ENCODE measurements around the gene ADM2.

The ADM2 gene

DNA sequence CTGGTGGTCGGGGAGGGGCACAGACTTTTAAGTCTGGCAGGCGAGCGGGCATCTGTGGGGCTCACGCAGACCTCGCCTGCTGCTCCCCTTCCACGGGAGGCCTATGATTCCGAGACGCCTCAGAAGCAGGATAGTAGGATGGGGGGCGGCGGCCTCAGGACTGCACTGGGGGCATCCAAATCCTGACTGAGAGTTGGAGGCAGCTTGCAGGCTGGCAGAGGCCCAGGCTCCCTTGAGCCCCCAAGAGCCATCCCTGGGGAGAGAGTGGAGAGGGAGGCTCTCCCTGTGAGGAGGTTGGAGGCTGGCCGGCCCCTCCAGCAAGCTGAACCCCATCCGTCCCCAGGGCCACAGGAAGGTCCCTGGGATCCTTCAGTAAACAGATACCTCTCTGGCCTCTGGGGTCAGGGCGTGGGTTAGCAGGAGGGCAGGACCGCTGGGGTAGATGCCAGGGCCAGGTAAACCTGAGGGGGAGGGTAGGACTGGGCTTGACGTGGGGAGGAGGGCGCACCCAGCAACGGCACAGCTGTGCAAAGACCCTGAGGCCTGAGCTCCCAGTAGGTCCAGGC lies 39.8 kb upstream of the ADM2 start:
- Mint-ChIP-seq H3K27ac (no peak overlapping the region), H3K36me3 (no peaks in the 10 kb centered on the region), H3K4me3 (no peak overlapping the region), H3K9me3 (ENCODE audit: low read depth) (no peaks in the 10 kb centered on the region), H3K4me1 (ENCODE audit: low read depth) (peaks cover 20% of the 10 kb centered on the region), H3K27me3 (no peaks in the 10 kb centered on the region)

DNA sequence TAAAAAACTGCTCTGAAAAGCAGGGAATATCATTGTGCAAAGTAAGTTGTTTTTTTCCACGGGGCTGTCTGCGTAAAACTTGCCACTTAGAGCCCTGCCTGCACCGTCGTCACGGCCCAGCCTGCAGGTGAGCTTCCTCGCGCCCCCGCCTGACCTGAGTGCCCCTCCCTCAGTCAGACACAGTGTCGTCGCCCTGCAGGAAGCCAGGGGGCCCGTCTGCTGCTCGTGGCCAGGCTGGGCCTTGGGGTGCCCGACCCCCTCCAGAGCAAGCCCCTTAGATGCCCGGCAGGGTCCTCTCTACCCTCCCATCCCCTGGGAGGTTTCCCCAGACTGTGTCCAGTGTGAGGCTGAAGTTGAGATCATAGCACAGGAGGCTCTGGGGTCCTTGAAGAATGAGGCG lies 38.1 kb upstream of the ADM2 start:
- Mint-ChIP-seq H3K9me3 (ENCODE audit: low read depth) (no peaks in the 10 kb centered on the region), H3K36me3 (no peaks in the 10 kb centered on the region), H3K27ac (peak overlapping the region; percentile 85), H3K4me1 (ENCODE audit: low read depth) (peaks cover 20% of the 10 kb centered on the region), H3K27me3 (no peaks in the 10 kb centered on the region), H3K4me3 (no peak overlapping the region)

DNA sequence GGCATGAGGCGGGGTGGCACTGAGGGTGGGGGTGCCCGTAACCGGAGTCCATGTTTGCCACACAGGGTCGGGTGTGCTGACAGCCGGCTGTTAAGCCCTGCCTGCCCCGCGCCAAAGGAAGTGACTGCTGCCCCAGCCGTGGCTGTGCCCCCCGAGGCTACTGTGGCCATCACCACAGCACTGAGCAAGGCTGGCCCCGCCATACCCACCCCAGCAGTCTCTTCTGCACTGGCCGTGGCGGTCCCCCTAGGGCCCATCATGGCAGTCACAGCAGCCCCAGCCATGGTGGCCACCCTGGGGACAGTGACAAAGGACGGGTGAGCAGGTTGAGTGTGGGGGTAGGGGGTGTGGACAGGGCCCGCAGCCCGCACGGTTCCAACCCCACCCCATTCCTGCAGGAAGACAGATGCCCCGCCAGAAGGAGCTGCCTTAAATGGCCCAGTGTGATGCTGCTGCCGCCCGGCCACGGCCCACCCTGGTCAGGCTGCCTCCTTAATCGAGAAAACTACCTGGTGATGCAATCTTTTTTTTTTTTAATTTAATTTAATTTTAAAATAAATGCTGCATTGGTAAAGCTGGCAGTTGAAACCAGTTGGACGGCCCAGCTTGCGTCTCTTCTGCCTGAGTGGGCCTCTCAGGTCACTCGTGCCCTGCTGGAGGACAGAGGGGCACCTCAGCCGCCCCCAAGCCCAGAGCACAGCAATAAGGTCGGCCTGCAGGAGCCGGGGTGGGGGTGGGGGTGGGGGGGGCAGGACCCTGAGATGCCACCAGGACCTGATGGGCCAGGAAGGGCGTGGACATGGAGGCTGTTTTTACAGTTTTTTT lies 37.3 kb upstream of the ADM2 start:
- H3K27ac Mint-ChIP-seq: no peak overlapping the region
- no peaks in the 10 kb centered on the region for H3K36me3 Mint-ChIP-seq
- H3K4me1 Mint-ChIP-seq (ENCODE audit: low read depth): peaks cover 22% of the 10 kb centered on the region
- H3K27me3 Mint-ChIP-seq: no peaks in the 10 kb centered on the region
- H3K4me3 Mint-ChIP-seq: no peak overlapping the region
- H3K9me3 Mint-ChIP-seq (ENCODE audit: low read depth): no peaks in the 10 kb centered on the region

DNA sequence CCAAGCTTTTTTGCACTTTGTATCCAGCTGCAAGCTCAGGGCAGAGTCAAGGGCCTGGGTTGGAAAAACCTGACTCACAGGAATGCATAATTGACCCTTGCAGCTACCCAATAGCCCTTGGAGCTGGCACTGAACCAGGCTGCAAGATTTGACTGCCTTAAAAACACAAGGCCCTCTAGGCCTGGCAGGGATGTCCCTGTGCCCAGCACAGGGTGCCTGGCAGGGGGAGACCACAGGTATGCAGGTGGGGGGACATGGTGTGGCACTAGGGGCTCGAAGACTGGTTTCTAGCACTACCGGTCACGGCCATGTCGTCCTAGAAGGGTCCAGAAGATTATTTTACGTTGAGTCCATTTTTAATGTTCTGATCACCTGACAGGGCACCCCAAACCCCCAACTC lies 36.7 kb upstream of the ADM2 start:
- Mint-ChIP-seq H3K4me3 (peak overlapping the region; percentile 7), H3K9me3 (ENCODE audit: low read depth) (no peaks in the 10 kb centered on the region), H3K36me3 (no peaks in the 10 kb centered on the region), H3K27me3 (no peaks in the 10 kb centered on the region), H3K4me1 (ENCODE audit: low read depth) (peaks cover 24% of the 10 kb centered on the region), H3K27ac (peak overlapping the region; percentile 81)

DNA sequence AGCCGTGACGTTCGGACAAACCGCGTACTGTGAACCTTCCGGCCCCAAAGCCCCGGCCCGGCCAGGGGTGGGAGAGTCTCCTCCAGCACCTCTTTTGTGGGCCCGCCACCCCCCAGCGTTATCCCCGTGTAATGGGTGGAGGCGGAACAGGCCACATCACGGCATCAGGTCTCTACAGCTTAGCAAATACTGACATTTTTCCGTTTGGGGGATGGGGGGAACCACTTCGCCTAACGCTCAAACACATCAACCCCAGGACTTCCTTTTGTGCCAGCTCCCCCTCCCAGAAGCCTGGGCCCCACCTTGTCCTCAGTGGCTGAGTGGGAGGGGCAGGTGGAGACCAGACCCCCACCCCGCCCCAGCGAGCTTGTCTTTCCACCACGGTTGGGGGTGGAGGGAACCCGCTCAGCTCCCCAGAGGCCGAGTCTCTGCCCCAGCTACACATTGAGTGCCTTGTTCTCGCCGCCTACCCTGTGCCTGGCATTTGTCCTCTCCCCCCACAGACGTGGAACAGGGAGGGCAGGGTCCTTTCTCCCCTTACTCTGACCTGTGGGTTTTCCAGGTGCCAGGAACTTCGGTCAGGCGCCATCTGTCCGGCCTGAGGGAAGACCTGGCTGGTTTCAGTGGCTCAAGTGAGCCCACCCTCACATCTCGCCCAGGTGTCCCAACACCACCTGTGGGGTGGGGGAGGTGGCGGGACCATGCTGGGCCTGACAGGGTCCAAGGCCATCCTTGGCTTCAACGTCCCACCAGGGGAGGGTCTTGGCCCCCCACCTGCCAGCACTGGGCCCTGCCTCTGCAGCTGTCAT lies 36.1 kb upstream of the ADM2 start:
- H3K9me3 Mint-ChIP-seq (ENCODE audit: low read depth): no peaks in the 10 kb centered on the region
- no peaks in the 10 kb centered on the region for H3K36me3 Mint-ChIP-seq
- peak overlapping the region; percentile 46 for H3K4me3 Mint-ChIP-seq
- H3K27me3 Mint-ChIP-seq: no peaks in the 10 kb centered on the region
- peaks cover 27% of the 10 kb centered on the region for H3K4me1 Mint-ChIP-seq (ENCODE audit: low read depth)
- peak overlapping the region; percentile 81 for H3K27ac Mint-ChIP-seq

DNA sequence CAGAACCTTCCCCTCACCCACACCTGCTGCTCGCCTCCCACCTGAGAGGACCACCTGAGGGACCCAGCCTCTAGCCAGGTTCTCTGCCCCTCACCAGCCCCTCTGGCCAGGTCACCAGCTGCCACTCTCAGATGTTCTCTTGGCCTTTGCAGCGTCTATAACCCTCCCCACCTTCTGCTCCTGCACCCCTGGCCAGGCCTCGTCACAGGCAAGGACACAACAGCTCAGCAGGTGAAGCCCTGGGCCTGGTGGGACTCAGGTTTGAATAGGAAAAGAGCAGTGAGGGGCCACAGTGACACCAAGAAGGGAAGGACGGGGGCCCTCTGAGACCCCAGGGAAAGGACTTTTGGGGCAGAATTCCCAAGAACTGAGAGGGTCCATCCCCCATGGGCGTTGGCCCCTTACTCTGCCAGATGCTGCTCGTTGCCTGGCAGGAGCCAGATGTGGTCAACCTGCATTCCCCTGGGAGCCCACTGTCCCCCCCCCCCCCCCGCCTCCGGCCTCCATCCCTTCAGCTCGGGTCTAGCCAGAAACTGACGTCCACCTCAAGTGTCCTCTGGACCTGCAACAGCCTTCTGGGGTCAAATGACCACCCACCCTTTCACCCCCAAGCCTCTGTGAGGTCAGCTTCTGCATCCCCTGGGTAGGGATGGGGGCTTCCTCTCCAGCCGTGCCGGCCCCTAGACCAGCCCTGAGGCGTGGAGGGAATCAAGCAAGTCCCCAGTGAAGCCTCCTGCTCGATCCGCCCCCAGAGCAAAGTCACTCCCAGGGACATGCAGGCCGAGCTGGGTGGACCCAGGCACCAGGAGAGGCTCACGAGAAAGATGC lies 35.2 kb upstream of the ADM2 start:
- Mint-ChIP-seq H3K9me3 (ENCODE audit: low read depth) (no peaks in the 10 kb centered on the region), H3K4me1 (ENCODE audit: low read depth) (peaks cover 29% of the 10 kb centered on the region), H3K4me3 (no peak overlapping the region), H3K27ac (peak overlapping the region; percentile 81), H3K27me3 (no peaks in the 10 kb centered on the region), H3K36me3 (peaks cover 2% of the 10 kb centered on the region)

DNA sequence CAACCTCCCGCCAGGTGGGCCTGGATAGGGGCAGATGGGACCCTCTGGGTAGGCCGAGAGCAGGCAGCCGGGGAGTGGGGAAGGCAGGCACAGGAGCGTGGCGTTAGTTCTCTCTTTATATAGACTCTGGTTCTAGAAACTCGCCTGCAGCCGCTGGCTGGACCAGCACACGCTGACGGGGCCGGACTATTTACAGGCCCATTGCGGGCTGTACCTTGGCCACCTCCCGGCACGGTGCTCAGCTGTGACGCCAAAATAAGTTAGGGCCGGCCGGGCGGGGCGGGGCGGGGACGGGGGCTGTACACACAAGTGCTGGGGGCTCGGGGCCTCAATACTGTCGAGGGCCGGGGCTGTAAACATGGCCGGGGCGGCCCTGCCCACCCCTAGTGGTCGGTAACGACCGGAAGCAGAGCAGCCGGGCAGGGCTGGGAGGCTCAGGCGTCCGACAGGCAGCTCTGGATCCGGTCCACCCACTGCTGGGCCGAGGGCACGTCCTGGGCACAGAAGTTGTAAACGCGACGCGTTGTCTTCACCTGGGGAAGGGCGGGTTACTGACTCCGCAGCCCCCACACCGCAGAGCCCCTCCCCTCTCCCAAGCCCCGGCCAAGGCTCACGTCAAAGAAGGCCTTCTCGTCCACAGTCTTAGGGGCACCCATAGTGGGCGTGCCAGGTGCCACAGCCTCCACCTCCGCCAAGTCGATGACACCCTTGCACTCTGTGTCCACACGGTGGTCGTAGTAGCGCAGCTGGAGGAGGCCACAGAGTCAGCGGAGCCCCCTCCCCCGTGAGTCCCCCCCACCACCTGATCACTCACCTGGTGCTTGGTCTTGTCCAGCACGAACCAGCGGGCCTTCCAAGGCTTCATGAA lies 34.4 kb upstream of the ADM2 start:
- Mint-ChIP-seq H3K36me3 (peaks cover 2% of the 10 kb centered on the region), H3K27ac (no peak overlapping the region), H3K4me3 (no peak overlapping the region), H3K27me3 (no peaks in the 10 kb centered on the region), H3K9me3 (ENCODE audit: low read depth) (no peaks in the 10 kb centered on the region), H3K4me1 (ENCODE audit: low read depth) (peaks cover 33% of the 10 kb centered on the region)

DNA sequence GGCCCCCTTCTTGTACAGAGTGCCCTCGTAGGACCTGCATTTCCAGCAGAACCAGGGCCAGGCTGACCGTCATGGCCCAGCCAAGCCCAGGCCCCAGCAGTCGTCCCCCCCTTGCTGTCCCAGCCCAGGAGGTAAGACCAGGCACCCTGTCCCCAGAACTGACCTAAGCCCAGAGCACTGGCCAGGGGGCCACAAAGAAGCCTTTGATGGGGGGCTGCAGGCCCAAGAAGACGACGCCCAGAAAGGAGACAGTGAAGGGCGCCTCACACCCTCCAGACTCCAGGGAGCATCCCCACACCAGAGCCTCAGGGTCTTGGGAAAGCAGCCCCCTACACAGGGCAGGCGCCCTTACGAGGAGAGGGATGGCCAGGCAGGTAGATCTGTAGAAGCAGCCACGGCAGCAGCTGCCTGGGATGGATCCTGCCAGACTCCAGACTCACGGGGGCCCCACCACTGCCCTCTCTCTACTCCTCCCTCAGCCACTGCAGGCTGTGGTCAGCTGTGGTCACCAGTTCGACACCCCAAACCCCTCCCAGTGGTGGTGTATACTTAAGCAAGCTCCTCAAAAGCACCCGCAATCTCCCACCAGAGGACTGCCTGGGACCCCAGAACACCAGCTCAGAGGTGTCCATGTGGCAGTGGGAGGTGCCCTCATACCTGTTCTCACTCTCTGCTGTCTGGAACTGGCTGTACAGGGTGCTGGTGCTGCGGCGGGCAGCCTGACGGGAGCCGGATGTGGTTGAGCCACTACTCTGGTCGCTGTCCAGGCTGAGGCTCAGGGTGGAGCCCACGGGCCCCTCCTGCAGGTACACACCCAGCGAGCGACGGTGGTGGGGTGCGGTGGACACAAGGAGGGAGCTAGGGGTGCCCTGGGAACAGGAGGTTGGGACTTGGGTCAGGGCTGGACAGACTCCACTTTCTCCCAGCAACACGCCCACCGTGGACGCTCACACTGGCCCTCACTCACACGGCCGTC lies 33.5 kb upstream of the ADM2 start:
- Mint-ChIP-seq H3K27ac (no peak overlapping the region), H3K4me1 (ENCODE audit: low read depth) (peaks cover 36% of the 10 kb centered on the region), H3K36me3 (peaks cover 5% of the 10 kb centered on the region), H3K9me3 (ENCODE audit: low read depth) (no peaks in the 10 kb centered on the region), H3K27me3 (no peaks in the 10 kb centered on the region), H3K4me3 (no peak overlapping the region)

DNA sequence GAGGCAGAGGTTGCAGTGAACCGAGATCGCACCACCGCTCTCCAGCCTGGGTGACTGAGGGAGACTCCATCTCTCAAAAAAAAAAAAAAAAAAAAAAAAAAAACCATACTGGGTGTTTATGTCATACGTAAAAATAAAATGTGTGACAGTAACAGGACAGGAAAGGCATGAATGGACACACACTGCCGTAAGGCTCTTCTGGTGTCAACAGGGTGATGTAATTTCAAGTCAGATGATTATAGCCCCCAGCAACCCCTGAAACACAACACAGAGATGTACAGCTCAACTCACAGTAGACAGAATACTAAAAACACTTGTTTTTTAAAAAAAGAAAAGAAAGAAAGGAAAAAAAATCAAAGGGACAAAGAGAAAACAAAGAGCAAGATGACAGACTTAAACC lies 28.7 kb upstream of the ADM2 start:
- peaks cover 5% of the 10 kb centered on the region for H3K36me3 Mint-ChIP-seq
- H3K27me3 Mint-ChIP-seq: no peaks in the 10 kb centered on the region
- H3K27ac Mint-ChIP-seq: peak overlapping the region; percentile 78
- H3K9me3 Mint-ChIP-seq (ENCODE audit: low read depth): no peaks in the 10 kb centered on the region
- peaks cover 21% of the 10 kb centered on the region for H3K4me1 Mint-ChIP-seq (ENCODE audit: low read depth)
- no peak overlapping the region for H3K4me3 Mint-ChIP-seq

DNA sequence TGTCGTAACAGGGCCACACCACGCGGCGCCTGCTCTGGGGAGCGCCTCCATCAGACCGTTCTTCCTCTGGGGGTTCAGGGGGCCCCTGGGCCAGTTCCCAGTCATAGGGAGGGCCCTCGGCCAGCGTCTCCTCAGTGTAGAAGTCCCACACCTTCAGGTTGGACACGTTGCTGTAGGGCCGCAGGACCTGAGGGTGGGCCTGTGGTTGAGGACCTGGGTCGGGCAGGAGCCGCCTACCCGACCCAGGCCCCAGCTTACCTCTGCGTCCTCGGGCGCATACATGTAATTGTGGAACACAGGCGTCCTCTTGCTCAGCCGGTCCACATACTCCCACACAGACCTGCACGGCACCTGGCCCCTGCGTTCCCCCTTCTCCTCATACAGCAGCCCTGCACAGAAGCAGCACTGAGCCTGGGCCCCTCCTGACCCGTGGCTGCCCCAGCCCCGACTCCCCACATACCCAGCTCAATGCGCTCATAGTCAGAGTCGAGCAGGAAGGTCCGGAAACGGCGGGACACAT lies 26.7 kb upstream of the ADM2 start:
- H3K4me3 Mint-ChIP-seq: no peak overlapping the region
- H3K27ac Mint-ChIP-seq: no peak overlapping the region
- no peaks in the 10 kb centered on the region for H3K9me3 Mint-ChIP-seq (ENCODE audit: low read depth)
- H3K27me3 Mint-ChIP-seq: no peaks in the 10 kb centered on the region
- H3K36me3 Mint-ChIP-seq: peaks cover 5% of the 10 kb centered on the region
- H3K4me1 Mint-ChIP-seq (ENCODE audit: low read depth): peaks cover 18% of the 10 kb centered on the region

DNA sequence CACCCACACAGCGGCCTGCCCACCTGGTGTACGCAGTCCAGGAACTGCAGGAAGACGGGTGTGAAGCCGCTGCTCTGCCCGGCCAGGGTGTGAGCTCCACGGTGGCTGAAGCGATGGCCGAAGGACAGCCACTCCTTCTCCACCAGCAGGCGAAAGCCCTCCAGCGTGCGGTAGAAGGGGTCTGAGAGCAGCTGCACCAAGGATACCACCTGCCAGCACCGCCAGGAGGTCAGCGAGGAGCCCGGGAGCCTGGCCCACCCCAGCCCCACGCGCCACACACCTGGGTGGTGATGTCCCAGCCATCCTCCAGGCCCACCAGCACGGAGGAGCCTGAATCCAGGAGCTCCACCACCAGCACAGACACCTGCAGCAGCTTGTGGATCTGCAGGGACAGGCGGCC lies 26.1 kb upstream of the ADM2 start:
- peaks cover 15% of the 10 kb centered on the region for H3K4me1 Mint-ChIP-seq (ENCODE audit: low read depth)
- no peaks in the 10 kb centered on the region for H3K27me3 Mint-ChIP-seq
- H3K36me3 Mint-ChIP-seq: peaks cover 5% of the 10 kb centered on the region
- no peak overlapping the region for H3K27ac Mint-ChIP-seq
- H3K9me3 Mint-ChIP-seq (ENCODE audit: low read depth): no peaks in the 10 kb centered on the region
- H3K4me3 Mint-ChIP-seq: no peak overlapping the region

DNA sequence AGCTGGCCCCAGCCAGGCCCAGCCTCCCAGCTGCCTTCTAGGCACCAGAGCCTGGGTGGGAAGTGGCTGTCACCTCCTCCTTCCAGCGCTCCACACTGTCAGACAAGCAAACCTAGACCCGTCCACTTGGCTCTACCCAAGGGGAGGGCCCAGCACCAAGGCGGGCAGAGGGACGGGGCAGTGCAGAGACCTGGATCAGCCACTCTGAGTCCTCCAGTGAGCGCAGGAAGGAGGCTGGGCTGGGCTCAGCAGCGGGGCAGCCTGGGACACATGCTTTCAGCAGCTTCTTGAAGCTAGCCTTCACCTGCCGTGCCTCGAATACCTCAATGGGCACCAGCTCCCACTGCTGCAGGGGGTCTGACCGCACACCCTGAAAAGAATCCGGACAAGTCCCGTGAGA lies 25.3 kb upstream of the ADM2 start:
- Mint-ChIP-seq H3K4me1 (ENCODE audit: low read depth) (peaks cover 13% of the 10 kb centered on the region), H3K27ac (peak overlapping the region; percentile 50), H3K36me3 (peaks cover 2% of the 10 kb centered on the region), H3K27me3 (no peaks in the 10 kb centered on the region), H3K9me3 (ENCODE audit: low read depth) (no peaks in the 10 kb centered on the region), H3K4me3 (no peak overlapping the region)
